ENCODE results near the gene CLRN3. TPM values are rescaled to one million over a fixed set of nuclear protein-coding genes. Genes with fewer than 3 reads are reported as not detected.

CLRN3 gene
- total and polyA plus RNA-seq, 2 experiments from 2014 or later = not detected

GRCh38 chr10:127850944-127851343 lies 41.8 kb downstream of the CLRN3 start:
- no peak overlapping the region for H3K27ac ChIP-seq
- in situ Hi-C loops (cut with MboI) = no loop called here
- no peaks in the 10 kb centered on the region for H3F3A ChIP-seq (ENCODE audit: insufficient read depth)
- no peak overlapping the region for H3K4me3 ChIP-seq
- TF ChIP-seq EZH2 (IDR thresholded peaks at IDR 0.05; ENCODE audit: insufficient read depth, poor library complexity, severe bottlenecking) (no peak), EZH2phosphoT487 (IDR thresholded peaks at IDR 0.05; ENCODE audit: insufficient read depth, low read depth) (no peak)
- no peak overlapping the region for H3K4me2 ChIP-seq (ENCODE audit: unreplicated experiment)
- no peaks in the 10 kb centered on the region for H3K9me3 ChIP-seq (ENCODE audit: low read depth)
- no peaks in the 10 kb centered on the region for H3K79me2 ChIP-seq (ENCODE audit: insufficient read depth)
- no peaks in the 10 kb centered on the region for H3K36me3 ChIP-seq (ENCODE audit: low read depth)
- peaks cover 16% of the 10 kb centered on the region; the same call in 1 of the 2 replicates for H3K27me3 ChIP-seq (replicated peaks; ENCODE audit: insufficient read depth)
- H3K9me2 ChIP-seq (ENCODE audit: insufficient read depth) = no peaks in the 10 kb centered on the region
- H4K20me1 ChIP-seq (ENCODE audit: insufficient read depth) = no peaks in the 10 kb centered on the region
- 62 to 69% methylated on average over 9 to 10 of the region's 10 CpGs for WGBS, 2 experiments (ENCODE audit: low coverage in 1 of 2, low lambda C conversion rate in 2 of 2, missing lambda C conversion rate in 2 of 2)
- H2AFZ ChIP-seq = no peak overlapping the region
- H3K4me1 ChIP-seq (ENCODE audit: insufficient read depth) = no peaks in the 10 kb centered on the region
- no peak for DNase-seq
- no peak overlapping the region for H3K9ac ChIP-seq

GRCh38 chr10:127849921-127850320 lies 42.8 kb downstream of the CLRN3 start:
- Histone ChIP-seq H2AFZ (no peak overlapping the region), H3K27ac (no peak overlapping the region), H3F3A (ENCODE audit: insufficient read depth) (no peaks in the 10 kb centered on the region), H3K4me1 (ENCODE audit: insufficient read depth) (no peaks in the 10 kb centered on the region), H3K9ac (no peak overlapping the region), H3K27me3 (replicated peaks; ENCODE audit: insufficient read depth) (peaks cover 16% of the 10 kb centered on the region; the same call in 1 of the 2 replicates), H3K4me2 (ENCODE audit: unreplicated experiment) (no peak overlapping the region), H3K4me3 (no peak overlapping the region), H3K79me2 (ENCODE audit: insufficient read depth) (no peaks in the 10 kb centered on the region), H3K9me2 (ENCODE audit: insufficient read depth) (no peaks in the 10 kb centered on the region), H3K9me3 (ENCODE audit: low read depth) (no peaks in the 10 kb centered on the region), H3K36me3 (ENCODE audit: low read depth) (no peaks in the 10 kb centered on the region), H4K20me1 (ENCODE audit: insufficient read depth) (no peaks in the 10 kb centered on the region)
- in situ Hi-C loops (cut with MboI) = no loop called here
- no peak for DNase-seq
- no peak for TF ChIP-seq EZH2 (IDR thresholded peaks at IDR 0.05; ENCODE audit: insufficient read depth, poor library complexity, severe bottlenecking)
- no peak for TF ChIP-seq EZH2phosphoT487 (IDR thresholded peaks at IDR 0.05; ENCODE audit: insufficient read depth, low read depth)
- WGBS, 2 experiments (ENCODE audit: low coverage in 1 of 2, low lambda C conversion rate in 2 of 2, missing lambda C conversion rate in 2 of 2) = 50 to 54% methylated on average over 8 of the region's 8 CpGs

GRCh38 chr10:127849224-127849623 lies 43.5 kb downstream of the CLRN3 start:
- Histone ChIP-seq H3K27me3 (replicated peaks; ENCODE audit: insufficient read depth) (peaks cover 16% of the 10 kb centered on the region; the same call in 1 of the 2 replicates), H3K4me2 (ENCODE audit: unreplicated experiment) (no peak overlapping the region), H3K9me3 (ENCODE audit: low read depth) (no peaks in the 10 kb centered on the region), H3K4me3 (no peak overlapping the region), H3F3A (ENCODE audit: insufficient read depth) (no peaks in the 10 kb centered on the region), H3K27ac (no peak overlapping the region), H4K20me1 (ENCODE audit: insufficient read depth) (no peaks in the 10 kb centered on the region), H3K36me3 (ENCODE audit: low read depth) (no peaks in the 10 kb centered on the region), H3K4me1 (ENCODE audit: insufficient read depth) (no peaks in the 10 kb centered on the region), H2AFZ (no peak overlapping the region), H3K9ac (no peak overlapping the region), H3K79me2 (ENCODE audit: insufficient read depth) (no peaks in the 10 kb centered on the region), H3K9me2 (ENCODE audit: insufficient read depth) (no peaks in the 10 kb centered on the region)
- TF ChIP-seq EZH2 (IDR thresholded peaks at IDR 0.05; ENCODE audit: insufficient read depth, poor library complexity, severe bottlenecking) = no peak
- DNase-seq = no peak
- 54 to 55% methylated on average over 8 of the region's 8 CpGs for WGBS, 2 experiments (ENCODE audit: low coverage in 1 of 2, low lambda C conversion rate in 2 of 2, missing lambda C conversion rate in 2 of 2)
- in situ Hi-C loops (cut with MboI) = no loop called here

- in situ Hi-C loops (cut with MboI) = no loop called here
Measured at GRCh38 chr10:127848226-127848625, 44.5 kb downstream of the CLRN3 start.

GRCh38 chr10:127845756-127846155 lies 47.0 kb downstream of the CLRN3 start:
- no peaks in the 10 kb centered on the region for H3K36me3 ChIP-seq (ENCODE audit: low read depth)
- H3K4me2 ChIP-seq (ENCODE audit: unreplicated experiment) = no peak overlapping the region
- no peaks in the 10 kb centered on the region for H3K9me3 ChIP-seq (ENCODE audit: low read depth)
- no peak overlapping the region for H2AFZ ChIP-seq
- no peak overlapping the region for H3K9ac ChIP-seq
- 14 to 18% methylated on average over 7 of the region's 7 CpGs for WGBS, 2 experiments (ENCODE audit: low coverage in 1 of 2, low lambda C conversion rate in 2 of 2, missing lambda C conversion rate in 2 of 2)
- no peak for TF ChIP-seq EZH2phosphoT487 (IDR thresholded peaks at IDR 0.05; ENCODE audit: insufficient read depth, low read depth)
- no peak for TF ChIP-seq EZH2 (IDR thresholded peaks at IDR 0.05; ENCODE audit: insufficient read depth, poor library complexity, severe bottlenecking)
- DNase-seq = no peak
- H3K9me2 ChIP-seq (ENCODE audit: insufficient read depth) = no peaks in the 10 kb centered on the region
- no peaks in the 10 kb centered on the region for H3K79me2 ChIP-seq (ENCODE audit: insufficient read depth)
- H3K4me1 ChIP-seq (ENCODE audit: insufficient read depth) = no peaks in the 10 kb centered on the region
- H3K27me3 ChIP-seq (replicated peaks; ENCODE audit: insufficient read depth) = peaks cover 32% of the 10 kb centered on the region
- no peak overlapping the region for H3K27ac ChIP-seq
- no peak overlapping the region for H3K4me3 ChIP-seq
- H3F3A ChIP-seq (ENCODE audit: insufficient read depth) = no peaks in the 10 kb centered on the region
- in situ Hi-C loops (cut with MboI) = no loop called here
- no peaks in the 10 kb centered on the region for H4K20me1 ChIP-seq (ENCODE audit: insufficient read depth)

More at GRCh38 chr10:127848226-127848625, 44.5 kb downstream of the CLRN3 start:
- Histone ChIP-seq H3K79me2 (ENCODE audit: insufficient read depth) (no peaks in the 10 kb centered on the region), H3K4me1 (ENCODE audit: insufficient read depth) (no peaks in the 10 kb centered on the region), H3K27me3 (replicated peaks; ENCODE audit: insufficient read depth) (peaks cover 23% of the 10 kb centered on the region; the same call in 1 of the 2 replicates), H3K4me3 (no peak overlapping the region), H3K9ac (no peak overlapping the region), H3K9me2 (ENCODE audit: insufficient read depth) (no peaks in the 10 kb centered on the region), H4K20me1 (ENCODE audit: insufficient read depth) (no peaks in the 10 kb centered on the region), H2AFZ (no peak overlapping the region), H3K36me3 (ENCODE audit: low read depth) (no peaks in the 10 kb centered on the region), H3K9me3 (ENCODE audit: low read depth) (no peaks in the 10 kb centered on the region), H3K4me2 (ENCODE audit: unreplicated experiment) (no peak overlapping the region), H3F3A (ENCODE audit: insufficient read depth) (no peaks in the 10 kb centered on the region), H3K27ac (no peak overlapping the region)
- no peak for DNase-seq
- TF ChIP-seq EZH2 (IDR thresholded peaks at IDR 0.05; ENCODE audit: insufficient read depth, poor library complexity, severe bottlenecking) = no peak
- no peak for TF ChIP-seq EZH2phosphoT487 (IDR thresholded peaks at IDR 0.05; ENCODE audit: insufficient read depth, low read depth)
- WGBS, 2 experiments (ENCODE audit: low coverage in 1 of 2, low lambda C conversion rate in 2 of 2, missing lambda C conversion rate in 2 of 2) = 69 to 75% methylated on average over 6 of the region's 6 CpGs

Measured in GM23248 (cell line).